ENCODE results near the gene SDK1.

DNA sequence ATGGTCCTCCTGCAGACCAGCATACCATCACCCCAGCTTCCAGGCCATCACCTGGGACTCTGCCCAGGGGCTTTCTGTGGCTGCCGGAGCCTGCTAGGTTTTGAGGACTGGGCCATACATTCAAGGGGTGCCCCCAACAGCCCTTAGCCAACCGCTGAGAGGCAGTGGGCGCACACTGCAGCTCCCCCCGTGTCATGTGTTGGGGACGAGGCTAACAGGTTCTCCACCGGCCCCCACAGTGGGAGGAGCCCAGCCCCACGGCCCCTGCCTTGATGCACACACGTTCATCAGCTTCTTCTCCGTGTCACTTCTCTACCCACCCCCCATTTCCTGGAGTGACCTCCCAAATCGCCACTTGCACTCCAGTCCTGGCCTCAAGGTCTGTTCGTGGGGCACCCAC, 837.8 kb downstream of the SDK1 start:
- TF ChIP-seq, protein P1, sequence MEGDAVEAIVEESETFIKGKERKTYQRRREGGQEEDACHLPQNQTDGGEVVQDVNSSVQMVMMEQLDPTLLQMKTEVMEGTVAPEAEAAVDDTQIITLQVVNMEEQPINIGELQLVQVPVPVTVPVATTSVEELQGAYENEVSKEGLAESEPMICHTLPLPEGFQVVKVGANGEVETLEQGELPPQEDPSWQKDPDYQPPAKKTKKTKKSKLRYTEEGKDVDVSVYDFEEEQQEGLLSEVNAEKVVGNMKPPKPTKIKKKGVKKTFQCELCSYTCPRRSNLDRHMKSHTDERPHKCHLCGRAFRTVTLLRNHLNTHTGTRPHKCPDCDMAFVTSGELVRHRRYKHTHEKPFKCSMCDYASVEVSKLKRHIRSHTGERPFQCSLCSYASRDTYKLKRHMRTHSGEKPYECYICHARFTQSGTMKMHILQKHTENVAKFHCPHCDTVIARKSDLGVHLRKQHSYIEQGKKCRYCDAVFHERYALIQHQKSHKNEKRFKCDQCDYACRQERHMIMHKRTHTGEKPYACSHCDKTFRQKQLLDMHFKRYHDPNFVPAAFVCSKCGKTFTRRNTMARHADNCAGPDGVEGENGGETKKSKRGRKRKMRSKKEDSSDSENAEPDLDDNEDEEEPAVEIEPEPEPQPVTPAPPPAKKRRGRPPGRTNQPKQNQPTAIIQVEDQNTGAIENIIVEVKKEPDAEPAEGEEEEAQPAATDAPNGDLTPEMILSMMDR (IDR thresholded peaks at IDR 0.05) = no peak
- no peak for TF ChIP-seq POLR2A (IDR thresholded peaks at IDR 0.05)
